Forelimb muscle (tissue), 1 donor: ENCODE measurements around the gene PLCXD1. TPM values are rescaled to one million over a fixed set of nuclear protein-coding genes. Genes with fewer than 3 reads are reported as not detected.
"Not testable (repeated sequence)": the region's sequence is repeated elsewhere in the genome, so short reads cannot be mapped to it uniquely, and the experiment has no call there.

Experiments
- DNase-seq: peaks from one replicate; pipeline ENCODE4 v3.0.0-alpha.2; 2013; ENCODE audit warnings: low read depth
- polyA plus RNA-seq: library from polyadenylated mRNA; unstranded; fragments of 120-200 nt; gene quantifications from one replicate; pipeline ENCODE4 v1.2.1, GENCODE V29; 2013; ENCODE audit not compliant: insufficient read length

PLCXD1 gene
- polyA plus RNA-seq, 1 donor, result 16.8 TPM

GRCh38 chrX:262381-262909 is 18.7 kb upstream of the PLCXD1 start:
- DNase-seq, result no peak

DNA sequence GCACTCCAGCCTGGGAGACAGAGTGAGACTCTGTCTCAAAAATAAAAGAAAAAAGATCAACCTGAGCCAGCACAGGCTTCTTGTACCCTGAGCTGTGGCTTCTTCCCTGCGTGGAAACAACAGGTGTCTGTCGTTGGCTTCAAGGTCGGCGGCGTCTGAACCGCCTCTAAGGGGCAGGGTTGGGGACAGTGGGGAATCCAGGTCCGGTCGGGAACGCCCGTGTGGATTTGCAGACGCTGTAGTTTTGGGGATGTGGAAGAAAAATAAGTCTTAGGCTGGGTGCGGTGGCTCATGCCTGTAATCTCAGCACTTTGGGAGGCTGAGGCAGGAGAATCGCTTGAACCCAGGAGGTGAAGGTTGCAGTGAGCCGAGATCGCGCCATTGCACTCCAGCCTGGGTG is 17.2 kb upstream of the PLCXD1 start:
- not testable (repeated sequence) for DNase-seq

DNA sequence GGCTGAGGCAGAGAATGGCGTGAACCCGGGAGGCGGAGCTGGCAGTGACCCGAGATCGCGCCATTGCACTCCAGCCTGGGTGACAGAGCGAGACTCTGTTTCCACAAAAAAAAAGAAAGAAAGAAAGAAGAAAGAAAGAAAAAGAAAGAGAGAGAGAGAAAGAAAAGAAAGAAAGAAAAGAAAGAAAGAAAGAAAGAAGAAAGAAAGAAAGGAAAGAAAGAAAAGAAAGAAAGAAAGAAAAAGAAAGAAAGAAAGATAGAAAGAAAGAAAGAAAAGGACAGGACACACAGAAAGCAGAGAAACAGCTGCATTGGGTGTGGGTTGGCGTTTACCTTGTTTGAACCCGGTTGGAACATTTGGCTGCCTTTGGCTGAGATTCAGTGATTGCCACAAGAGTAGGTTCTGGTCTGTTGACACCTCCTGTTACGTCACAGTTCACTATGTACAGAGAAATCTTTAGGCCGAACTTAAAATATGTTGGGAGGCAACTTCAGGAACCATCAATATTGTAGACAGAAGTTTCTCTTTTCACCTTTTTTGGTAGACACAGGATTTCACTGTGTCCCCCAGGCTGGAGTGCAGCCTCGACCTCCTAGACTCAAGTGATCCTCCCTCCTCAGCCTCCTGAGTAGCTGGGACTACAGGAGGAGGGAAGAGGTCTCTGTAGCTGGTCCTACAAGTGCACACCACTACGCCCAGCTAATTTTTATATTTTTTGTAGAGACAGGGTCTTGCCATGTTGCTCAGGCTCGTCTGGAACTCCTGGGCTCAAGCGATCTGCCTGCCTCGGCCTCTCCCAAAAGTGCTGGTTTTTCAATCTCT is 16.3 kb upstream of the PLCXD1 start:
- DNase-seq, result no peak

GRCh38 chrX:265502-265901 is 15.7 kb upstream of the PLCXD1 start:
- no peak for DNase-seq

DNA sequence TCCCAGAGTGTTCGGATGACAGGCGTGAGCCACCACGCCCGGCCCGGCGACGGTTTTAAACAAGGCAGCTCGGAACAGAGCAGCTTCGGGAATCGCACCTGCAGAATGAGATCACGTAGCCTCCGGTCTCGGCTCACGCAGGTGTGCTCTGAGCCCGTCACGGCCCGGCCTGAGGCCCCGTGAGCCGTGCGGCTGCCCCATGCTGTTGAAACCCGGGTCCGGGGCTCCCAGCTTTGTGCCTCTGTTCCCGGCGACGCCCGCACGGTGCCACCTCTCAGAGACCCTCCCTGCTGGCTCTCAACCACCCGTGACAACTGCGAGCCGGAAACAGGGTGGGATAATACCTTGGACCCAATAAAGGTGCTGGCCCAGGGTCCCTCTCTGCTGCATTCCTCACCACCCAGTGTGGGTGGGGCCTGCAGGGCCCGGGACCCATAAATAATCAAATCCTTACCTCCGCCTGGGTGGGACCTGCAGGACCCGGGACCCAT is 13.4 kb upstream of the PLCXD1 start:
- DNase-seq, result no peak

GRCh38 chrX:270848-271367 is 10.3 kb upstream of the PLCXD1 start:
- DNase-seq, result no peak

DNA sequence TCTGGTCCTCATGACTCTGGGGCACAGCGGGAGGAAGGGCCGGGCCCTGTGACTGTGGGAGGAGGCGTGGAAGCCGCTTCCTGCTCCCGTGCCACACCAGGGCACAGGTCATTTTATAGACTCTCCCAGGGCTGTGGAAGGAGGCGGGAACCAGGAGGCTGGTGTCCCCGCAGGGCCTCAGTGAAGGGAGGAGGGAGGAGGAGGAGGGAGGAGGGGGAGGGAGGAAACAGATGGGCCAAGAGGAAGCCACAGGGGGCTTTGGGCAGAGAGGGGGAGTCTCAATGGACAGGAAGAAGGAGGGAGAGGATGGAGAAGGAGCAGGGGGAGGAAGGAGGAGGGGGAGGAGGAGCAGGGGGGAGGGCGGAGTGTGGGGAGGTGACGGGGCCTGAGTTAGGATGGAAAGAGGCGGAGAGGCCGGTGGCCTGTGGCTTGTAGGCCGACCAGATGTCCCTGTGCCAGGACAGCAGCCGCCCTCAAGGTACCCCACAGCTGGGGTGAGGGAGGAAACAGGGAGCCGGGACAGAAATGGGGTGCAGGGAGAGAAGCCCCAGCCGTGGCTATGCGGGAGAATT is 6.2 kb upstream of the PLCXD1 start:
- DNase-seq, result no peak

GRCh38 chrX:275476-275966 is 5.7 kb upstream of the PLCXD1 start:
- no peak for DNase-seq

DNA sequence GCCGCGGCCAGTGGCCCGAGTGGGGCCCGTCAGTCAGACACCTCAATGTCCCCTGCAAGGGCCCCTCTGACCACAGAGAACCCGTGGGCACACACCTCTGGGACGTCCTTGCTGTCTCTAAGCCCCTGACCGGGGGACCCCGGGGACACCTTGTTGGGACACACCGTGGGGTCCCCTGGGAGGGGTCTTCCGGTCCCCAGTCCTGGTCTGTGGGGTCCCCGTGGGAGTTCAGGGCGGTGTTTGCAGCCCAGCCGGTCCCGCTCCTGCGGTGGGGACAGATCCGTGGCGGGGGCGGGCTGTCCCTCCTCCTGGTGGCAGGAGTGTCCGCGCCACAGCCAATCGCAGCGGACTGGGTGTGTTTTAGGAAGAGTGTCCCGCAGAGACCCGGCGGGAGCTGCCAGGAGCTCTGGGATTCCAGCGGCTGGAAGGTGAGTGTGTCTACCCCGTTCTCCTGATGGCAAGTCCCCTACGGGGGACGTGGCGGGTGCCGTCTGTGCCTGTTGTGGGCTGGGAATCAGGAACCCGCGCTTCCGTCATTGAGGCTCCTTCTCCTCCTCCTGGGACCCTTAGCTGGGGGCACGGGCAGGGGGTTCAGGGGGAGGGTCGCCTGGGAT is 5.1 kb upstream of the PLCXD1 start:
- DNase-seq, result no peak

- no peak for DNase-seq
Observed at GRCh38 chrX:276581-277201, 4.5 kb upstream of the PLCXD1 start.

GRCh38 chrX:279757-280604 is 1.2 kb upstream of the PLCXD1 start:
- DNase-seq, result not testable (repeated sequence)

DNA sequence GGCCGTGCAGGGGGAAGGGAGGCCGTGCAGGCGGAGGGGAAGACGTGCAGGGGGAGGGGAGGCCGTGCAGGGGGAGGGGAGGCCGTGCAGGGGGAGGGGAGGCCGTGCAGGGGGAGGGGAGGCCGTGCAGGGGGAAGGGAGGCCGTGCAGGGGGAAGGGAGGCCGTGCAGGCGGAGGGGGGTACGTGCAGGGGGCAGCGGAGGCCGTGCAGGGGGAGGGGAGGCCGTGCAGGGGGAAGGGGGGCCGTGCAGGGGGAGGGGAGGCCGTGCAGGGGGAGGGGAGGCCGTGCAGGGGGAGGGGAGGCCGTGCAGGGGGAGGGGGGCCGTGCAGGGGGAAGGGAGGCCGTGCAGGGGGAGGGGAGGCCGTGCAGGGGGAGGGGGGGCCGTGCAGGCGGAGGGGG is 459 bp upstream of the PLCXD1 start:
- not testable (repeated sequence) for DNase-seq

- not testable (repeated sequence) for DNase-seq
Observed at GRCh38 chrX:282000-282681, 960 bp downstream of the PLCXD1 start.

DNA sequence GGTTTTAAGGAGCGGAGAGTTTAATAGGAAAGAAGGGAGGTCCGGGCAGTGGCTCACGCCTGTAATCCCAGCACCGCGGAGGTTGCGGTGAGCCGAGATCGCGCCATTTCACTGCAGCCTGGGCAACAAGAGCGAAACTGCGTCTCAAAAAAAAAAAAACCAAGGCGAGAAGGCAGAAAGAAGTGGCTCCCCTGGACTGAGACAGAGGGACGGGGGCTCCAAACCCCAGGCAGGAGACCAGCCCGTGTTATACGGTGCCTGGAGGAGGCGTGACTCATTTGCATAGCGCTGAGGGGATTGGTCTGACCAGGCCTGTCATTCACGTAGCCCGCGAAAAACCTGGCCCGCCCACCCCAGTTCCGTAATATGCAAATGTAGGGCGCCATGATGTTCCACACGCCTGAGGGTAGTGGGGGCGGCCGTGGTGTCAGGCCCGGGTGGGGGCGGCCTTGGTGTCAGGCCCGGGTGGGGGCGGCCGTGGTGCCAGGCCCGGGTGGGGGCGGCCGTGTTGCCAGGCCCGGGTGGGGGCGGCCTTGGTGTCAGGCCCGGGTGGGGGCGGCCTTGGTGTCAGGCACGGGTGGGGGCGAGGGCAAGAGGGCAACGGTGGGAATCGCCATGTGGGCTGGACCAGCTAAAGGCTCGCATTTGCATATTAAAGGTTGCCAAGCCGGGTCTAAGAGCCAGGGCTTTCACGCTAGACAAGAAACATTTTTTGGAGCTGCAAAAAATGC is 2.1 kb downstream of the PLCXD1 start:
- peak; percentile 81 for DNase-seq

DNA sequence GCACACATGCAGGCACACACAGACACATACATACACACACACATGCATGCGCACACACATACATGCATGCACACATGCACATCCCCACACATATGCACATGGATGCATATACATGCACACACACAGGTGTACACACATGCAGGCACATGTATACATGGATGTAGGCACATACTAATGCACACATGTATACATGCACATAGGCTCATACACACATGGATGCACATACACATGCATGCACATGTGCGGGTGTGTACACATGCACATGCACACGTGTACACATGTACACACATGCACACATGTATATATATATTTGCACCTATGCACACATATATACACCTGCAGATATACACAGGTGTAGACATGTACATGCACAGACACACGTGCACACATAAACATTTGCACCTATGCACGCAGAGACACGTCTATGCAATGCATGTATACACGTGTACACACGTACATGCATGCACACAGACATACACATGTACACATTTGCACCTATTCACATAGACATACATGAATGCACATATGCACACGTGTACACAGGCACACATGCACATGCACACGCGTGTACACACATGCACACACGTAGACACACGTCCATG is 4.0 kb downstream of the PLCXD1 start:
- no peak for DNase-seq

DNA sequence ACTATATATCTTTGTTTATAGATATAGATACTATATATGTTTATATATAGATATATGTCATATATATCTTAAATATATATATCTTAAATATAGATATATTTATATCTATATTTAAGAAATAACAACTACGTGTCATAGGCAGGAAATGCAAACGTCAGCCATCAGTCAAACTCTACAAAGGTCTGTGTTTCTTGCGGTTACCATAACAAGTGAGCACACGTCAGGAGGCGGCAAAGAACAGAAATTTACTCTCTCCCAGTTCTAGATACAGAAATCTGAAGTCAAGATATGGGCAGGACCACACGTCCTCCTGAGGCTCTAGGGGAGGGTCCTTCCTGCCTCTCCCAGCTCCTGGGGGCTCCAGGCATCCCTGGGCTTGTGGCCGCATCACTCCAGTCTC is 6.5 kb downstream of the PLCXD1 start:
- no peak for DNase-seq

DNA sequence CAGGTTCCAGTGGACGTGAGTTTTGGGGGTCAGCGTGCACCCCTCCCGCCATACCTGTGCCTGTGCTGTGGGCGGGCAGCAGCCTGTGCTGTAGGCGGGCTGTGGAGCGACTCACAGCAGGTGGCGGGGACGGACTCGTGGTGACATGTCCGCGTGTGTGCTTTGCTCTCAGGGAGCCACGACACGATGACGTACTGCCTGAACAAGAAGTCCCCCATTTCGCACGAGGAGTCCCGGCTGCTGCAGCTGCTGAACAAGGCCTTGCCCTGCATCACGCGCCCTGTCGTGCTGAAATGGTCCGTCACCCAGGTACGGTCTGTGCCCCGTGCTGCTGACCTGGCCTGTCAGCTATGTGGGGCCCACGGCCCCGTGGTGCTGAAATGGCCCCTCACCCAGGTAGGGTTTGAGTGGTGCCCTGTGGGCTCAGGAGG is 7.4 kb downstream of the PLCXD1 start:
- DNase-seq, result no peak

GRCh38 chrX:290476-291166 is 9.4 kb downstream of the PLCXD1 start:
- no peak for DNase-seq
